Measurements from ENCODE around the gene NR4A3.

Gene NR4A3

DNA sequence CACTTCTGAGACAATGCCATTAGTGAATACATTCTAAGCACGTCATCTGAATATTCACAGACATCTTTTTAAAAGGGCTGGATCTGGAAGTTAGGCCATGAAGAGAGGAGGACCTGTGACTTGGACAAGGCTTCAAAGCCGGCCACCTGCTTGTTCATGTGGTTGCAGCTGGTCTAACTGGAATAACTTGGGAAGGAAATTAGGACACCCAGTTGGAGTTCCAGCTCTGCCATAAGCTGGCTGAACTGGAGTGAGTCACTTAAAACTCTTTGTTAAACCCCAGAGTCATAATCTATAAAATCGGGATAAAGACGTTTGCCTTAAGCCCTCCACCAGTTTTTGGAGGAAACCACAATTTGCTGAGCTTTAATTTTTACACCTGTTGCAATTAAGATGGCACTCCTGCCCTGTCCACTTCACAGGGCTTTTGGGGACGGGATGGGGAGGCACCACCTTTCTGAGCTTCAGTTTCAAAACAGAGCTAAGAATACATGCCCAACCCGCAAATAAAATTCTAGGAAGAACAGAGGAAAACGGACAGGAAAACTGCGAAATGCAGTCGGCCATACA is 84.2 kb downstream of the NR4A3 start:
- H3K27ac Mint-ChIP-seq = peak overlapping the region; percentile 77
- peaks cover 29% of the 10 kb centered on the region for H3K4me1 Mint-ChIP-seq (ENCODE audit: low read depth)
- peak overlapping the region; percentile 80 for H3K4me3 Mint-ChIP-seq
- H3K9me3 Mint-ChIP-seq = no peaks in the 10 kb centered on the region
- peaks cover 11% of the 10 kb centered on the region for H3K36me3 Mint-ChIP-seq (ENCODE audit: low read depth)
- H3K27me3 Mint-ChIP-seq = peaks cover 3% of the 10 kb centered on the region
- no peak for DNase-seq

DNA sequence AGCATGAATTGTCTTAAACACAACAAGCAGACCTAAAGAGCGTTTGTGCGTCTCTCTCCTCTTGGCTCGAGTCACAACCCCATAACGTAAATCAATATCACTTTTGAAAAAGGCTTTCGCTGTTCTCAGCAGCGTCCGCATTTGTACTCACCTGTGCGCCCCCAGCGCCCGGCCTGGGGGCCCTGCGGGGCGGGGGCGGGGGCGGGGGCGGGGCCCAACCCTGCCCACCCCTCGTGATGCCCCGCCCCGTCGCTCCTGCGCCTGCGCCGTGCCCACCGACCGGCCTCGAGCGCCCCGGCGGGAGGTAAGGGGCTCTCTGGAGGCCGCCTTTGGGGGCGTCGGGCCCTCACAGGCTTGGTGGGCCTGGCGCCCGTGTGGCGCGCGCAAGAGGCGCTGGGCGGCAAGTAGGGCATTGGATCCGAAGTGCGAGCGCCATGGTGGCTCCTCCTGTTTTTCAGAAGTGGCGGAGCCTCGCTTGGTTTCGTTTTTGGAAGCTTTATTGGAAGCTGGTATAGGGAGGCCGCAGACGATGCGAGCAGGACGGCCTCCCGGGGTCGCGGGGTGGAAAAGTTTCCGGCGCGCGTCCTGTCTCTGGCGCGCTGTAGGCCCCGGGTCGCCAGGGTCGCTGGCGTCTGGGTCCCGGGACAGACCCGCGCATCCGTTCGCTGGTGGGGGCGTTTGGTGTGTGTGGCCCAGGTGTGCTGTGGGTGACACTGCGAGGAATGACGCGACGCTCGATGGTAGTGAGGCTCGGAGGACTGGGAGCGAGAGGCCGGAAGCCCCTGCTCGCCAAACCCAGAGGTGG is 84.9 kb downstream of the NR4A3 start, which contains the start of gene STX17:
TSS of gene STX17 (plus strand) at position 252 of the 805 bp plus-strand sequence. CDS start 8,586 bp downstream, outside the sequence.
- H3K9me3 Mint-ChIP-seq = no peaks in the 10 kb centered on the region
- H3K27ac Mint-ChIP-seq = peak within 1 kb of the TSS; percentile 98
- H3K27me3 Mint-ChIP-seq = peaks cover 3% of the 10 kb centered on the region

GRCh38 chr9:99907208-99907532 is 85.5 kb downstream of the NR4A3 start:
- Mint-ChIP-seq H3K27me3 (peaks cover 3% of the 10 kb centered on the region), H3K9me3 (no peaks in the 10 kb centered on the region), H3K4me1 (ENCODE audit: low read depth) (peaks cover 35% of the 10 kb centered on the region), H3K27ac (peak overlapping the region; percentile 98), H3K36me3 (ENCODE audit: low read depth) (peaks cover 20% of the 10 kb centered on the region), H3K4me3 (peak overlapping the region; percentile 96)
- no peak for DNase-seq

More for the DNA sequence above, 84.9 kb downstream of the NR4A3 start, which contains the start of gene STX17:
- Mint-ChIP-seq H3K4me3 (peak within 1 kb of the TSS; percentile 96), H3K4me1 (ENCODE audit: low read depth) (peaks cover 32% of the 10 kb centered on the region), H3K36me3 (ENCODE audit: low read depth) (peaks cover 18% of the 10 kb centered on the region)
- DNase-seq = peak; percentile 91

DNA sequence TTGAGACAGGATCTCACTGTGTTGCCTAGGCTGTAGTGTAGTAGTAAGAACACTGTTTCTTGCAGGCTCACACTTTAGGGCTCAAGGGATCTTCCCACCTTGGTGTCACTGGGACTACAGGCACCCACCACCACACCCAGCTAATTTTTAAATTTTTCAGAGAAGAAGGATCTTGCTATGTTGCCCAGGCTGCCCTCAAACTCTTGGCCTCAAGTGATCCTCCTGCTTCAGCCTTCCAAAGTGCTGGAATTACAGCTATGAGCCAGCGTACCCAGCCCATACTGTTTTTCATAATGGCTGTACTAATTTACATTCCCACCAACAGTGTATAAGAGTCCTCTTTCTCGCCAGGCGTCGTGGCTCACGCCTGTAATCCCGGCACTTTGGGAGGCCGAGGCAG is 89.9 kb downstream of the NR4A3 start:
- Mint-ChIP-seq H3K9me3 (no peaks in the 10 kb centered on the region), H3K4me1 (ENCODE audit: low read depth) (peaks cover 49% of the 10 kb centered on the region)

More for the DNA sequence above, 89.9 kb downstream of the NR4A3 start:
- Mint-ChIP-seq H3K27ac (no peak overlapping the region), H3K4me3 (no peak overlapping the region), H3K27me3 (no peaks in the 10 kb centered on the region), H3K36me3 (ENCODE audit: low read depth) (peaks cover 50% of the 10 kb centered on the region)
- DNase-seq = no peak

All from activated T-cell treated with anti-CD3 and anti-CD28 coated beads, Interleukin-2, amount 50 U/mL, for 24 hours (primary cell).